Calu3 (cell line): ENCODE data around the gene TNFRSF18. TPM values are rescaled to one million over a fixed set of nuclear protein-coding genes. Genes with fewer than 3 reads are reported as not detected.

Experiments
- BruUV-seq: library from RNA; stranded (reverse); fragments of 400-500 nt; replicated peaks from 2 replicates; lab custom pipeline; 2021; lab: Mats Ljungman, UMichigan
- CTCF ChIA-PET: fragments of 300-600 bp; sonication (Branson Sonifier 250); formaldehyde crosslinking; loops from one replicate; lab custom pipeline; 2022; ENCODE audit warnings: antibody characterized with exemption; lab: Charles Lee
- DNase-seq: peaks from one replicate; pipeline ENCODE4 v3.0.0; 2022
- H3K27ac Mint-ChIP-seq: one replicate; pipeline ENCODE4 v1.8.0; 2022; ENCODE audit warnings: mixed read lengths; ENCODE audit not compliant: unreplicated experiment
- H3K27me3 Mint-ChIP-seq: one replicate; pipeline ENCODE4 v1.8.0; 2022; ENCODE audit warnings: mixed read lengths; ENCODE audit not compliant: unreplicated experiment
- H3K36me3 Mint-ChIP-seq: one replicate; pipeline ENCODE4 v1.8.0; 2022; ENCODE audit warnings: mild to moderate bottlenecking, moderate library complexity, mixed read lengths; ENCODE audit not compliant: insufficient read depth, unreplicated experiment
- H3K4me1 Mint-ChIP-seq: one replicate; pipeline ENCODE4 v1.8.0; 2022; ENCODE audit warnings: mild to moderate bottlenecking, low read depth, mixed read lengths; ENCODE audit not compliant: unreplicated experiment
- H3K4me3 Mint-ChIP-seq: one replicate; pipeline ENCODE4 v1.8.0; 2022; ENCODE audit warnings: mild to moderate bottlenecking, low read depth, moderate library complexity, mixed read lengths; ENCODE audit not compliant: unreplicated experiment
- H3K9me3 Mint-ChIP-seq: one replicate; pipeline ENCODE4 v1.8.0; 2022; ENCODE audit warnings: low read depth, mixed read lengths; ENCODE audit not compliant: unreplicated experiment
- CTCF ChIP-seq: fragments of 200-600 bp; IDR thresholded peaks from one replicate; pipeline ENCODE4 v1.8.0; 2022; ENCODE audit warnings: antibody characterized with exemption; ENCODE audit not compliant: unreplicated experiment
- intact Hi-C: fragments of 100-400 bp; cut with micrococcal nuclease; formaldehyde crosslinking; loops from one replicate; pipeline ENCODE4 v1.10.0; 2022; ENCODE audit not compliant: unreplicated experiment
- total RNA-seq: library from RNA; stranded (reverse); gene quantifications from 2 replicates; pipeline ENCODE4 v1.2.3, GENCODE V29; 2022

Gene TNFRSF18
- total RNA-seq, 1 experiment from 2014 or later, result not detected

- no peak for DNase-seq
- no TSS peak for BruUV-seq
- TF ChIP-seq CTCF, result no peak
- intact Hi-C loops, result no loop called here
- CTCF ChIA-PET, result no interaction called here
- no peaks in the 10 kb centered on the region for H3K4me1 Mint-ChIP-seq
- no peak overlapping the region for H3K27ac Mint-ChIP-seq
- H3K27me3 Mint-ChIP-seq, result peaks cover 12% of the 10 kb centered on the region
- no peaks in the 10 kb centered on the region for H3K36me3 Mint-ChIP-seq
- H3K9me3 Mint-ChIP-seq, result no peaks in the 10 kb centered on the region
- no peak overlapping the region for H3K4me3 Mint-ChIP-seq
These were observed 6.2 kb downstream of the TNFRSF18 start for GRCh38 chr1:1199961-1200875.

GRCh38 chr1:1199141-1199960 lies 7.0 kb downstream of the TNFRSF18 start:
- DNase-seq, result no peak
- intact Hi-C loops, result no loop called here
- CTCF ChIA-PET, result no interaction called here
- no TSS peak for BruUV-seq
- no peak overlapping the region for H3K27ac Mint-ChIP-seq
- H3K9me3 Mint-ChIP-seq, result peaks cover 4% of the 10 kb centered on the region
- no peaks in the 10 kb centered on the region for H3K4me1 Mint-ChIP-seq
- peaks cover 12% of the 10 kb centered on the region for H3K27me3 Mint-ChIP-seq
- no peaks in the 10 kb centered on the region for H3K36me3 Mint-ChIP-seq
- H3K4me3 Mint-ChIP-seq, result no peak overlapping the region
- TF ChIP-seq CTCF, result no peak

GRCh38 chr1:1198423-1199140 lies 7.8 kb downstream of the TNFRSF18 start:
- TF ChIP-seq CTCF, result no peak
- BruUV-seq, result no TSS peak
- H3K9me3 Mint-ChIP-seq, result peaks cover 4% of the 10 kb centered on the region
- no peak overlapping the region for H3K27ac Mint-ChIP-seq
- CTCF ChIA-PET, result interaction anchor here (0.6 kb wide), 1 partner anchor 209 kb away, joined by 9 read pairs; no protein-coding TSS in a partner anchor
- H3K4me3 Mint-ChIP-seq, result no peak overlapping the region
- H3K36me3 Mint-ChIP-seq, result no peaks in the 10 kb centered on the region
- H3K4me1 Mint-ChIP-seq, result no peaks in the 10 kb centered on the region
- peaks cover 7% of the 10 kb centered on the region for H3K27me3 Mint-ChIP-seq
- DNase-seq, result no peak
- intact Hi-C loops, result no loop called here
